ENCODE measurements around the gene ANO10.

Gene ANO10

DNA sequence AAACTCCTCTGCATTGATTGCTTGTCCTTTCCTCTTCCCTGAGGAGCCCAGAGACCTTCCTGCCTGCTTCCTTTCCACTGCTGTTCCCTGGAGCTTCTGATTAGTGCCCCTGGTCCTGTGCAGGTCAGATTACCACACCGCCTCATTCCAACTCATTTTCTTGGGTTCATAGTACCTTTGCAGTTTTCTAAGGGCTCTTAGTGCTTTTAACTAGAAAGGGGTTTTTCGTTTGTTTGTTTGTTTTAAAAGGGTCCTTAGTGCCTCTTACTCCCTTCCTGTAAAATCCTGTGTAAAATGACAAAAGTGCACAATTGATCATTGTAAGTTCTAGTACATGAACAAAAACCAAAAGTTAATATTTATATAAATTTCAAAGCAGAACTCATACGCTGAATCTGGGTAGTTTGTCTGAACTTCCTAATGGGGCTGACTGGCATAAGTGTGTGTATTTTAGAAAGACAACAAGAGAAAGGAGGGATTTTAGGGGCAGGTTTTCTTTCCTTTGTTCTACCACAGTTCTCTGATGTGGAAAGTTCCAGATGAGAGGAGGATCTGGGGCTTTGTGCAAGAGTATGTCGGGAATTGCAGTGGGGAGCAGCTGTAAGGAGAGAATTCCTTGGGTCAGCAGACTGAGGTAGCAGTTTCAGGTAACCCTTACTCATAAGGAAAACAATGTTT is 304.9 kb downstream of the ANO10 start:
- no peak for DNase-seq (ENCODE audit: low read depth in 2 of 2)
